Astrocyte (in vitro differentiated cells and primary cell): Measurements from ENCODE around the gene ADIPOQ. TPM values are rescaled to one million over a fixed set of nuclear protein-coding genes. Genes with fewer than 3 reads are reported as not detected.

Source experiments
- DNase-seq: peaks from one replicate; pipeline ENCODE4 v3.0.0-alpha.2; 2010; ENCODE audit warnings: low read depth
- FAIRE-seq: peaks from 2 replicates; lab custom pipeline; 2011; peaks lifted over from hg19 to GRCh38; lab: Jason Lieb, UNC
- H2AFZ ChIP-seq: 2 replicates; pipeline ENCODE4 v1.6.0; 2012; ENCODE audit warnings: low read depth, low read length, inconsistent platforms
- H3K27ac ChIP-seq: 2 replicates; pipeline ENCODE4 v1.5.1; 2011; ENCODE audit warnings: low read depth, low read length, inconsistent platforms
- H3K27me3 ChIP-seq: 2 replicates; pipeline ENCODE4 v1.6.0; 2011; ENCODE audit warnings: low read length, inconsistent platforms; ENCODE audit not compliant: insufficient read depth
- H3K36me3 ChIP-seq: 2 replicates; pipeline ENCODE4 v1.5.1; 2011; ENCODE audit warnings: low read length, inconsistent platforms; ENCODE audit not compliant: insufficient read depth
- H3K4me1 ChIP-seq: 2 replicates; pipeline ENCODE4 v1.5.1; 2011; ENCODE audit warnings: low read length, inconsistent platforms; ENCODE audit not compliant: insufficient read depth
- H3K4me2 ChIP-seq: 2 replicates; pipeline ENCODE4 v1.6.0; 2012; ENCODE audit warnings: low read length, inconsistent platforms
- H3K4me3 ChIP-seq: 2 replicates; pipeline ENCODE4 v1.5.1; 2011; ENCODE audit warnings: low read depth, mild to moderate bottlenecking, low read length, inconsistent platforms; ENCODE audit not compliant: insufficient read depth
- H3K79me2 ChIP-seq: 2 replicates; pipeline ENCODE4 v1.6.0; 2012; ENCODE audit warnings: mild to moderate bottlenecking, low read length, inconsistent platforms; ENCODE audit not compliant: insufficient read depth
- H3K9ac ChIP-seq: 2 replicates; pipeline ENCODE4 v1.6.0; 2012; ENCODE audit warnings: mild to moderate bottlenecking, low read length, inconsistent platforms
- H3K9me3 ChIP-seq: 2 replicates; pipeline ENCODE4 v1.5.1; 2012; ENCODE audit warnings: low read depth, mild to moderate bottlenecking, low read length, inconsistent platforms; ENCODE audit not compliant: insufficient read depth
- H4K20me1 ChIP-seq: 2 replicates; pipeline ENCODE4 v1.6.0; 2012; ENCODE audit warnings: low read length, inconsistent platforms; ENCODE audit not compliant: insufficient read depth
- H3K27ac Mint-ChIP-seq: one replicate; pipeline ENCODE4 v1.8.0; 2021; ENCODE audit warnings: mild to moderate bottlenecking, mixed read lengths; ENCODE audit not compliant: unreplicated experiment
- H3K27me3 Mint-ChIP-seq: one replicate; pipeline ENCODE4 v1.8.0; 2021; ENCODE audit warnings: low read depth, mixed read lengths; ENCODE audit not compliant: unreplicated experiment
- H3K36me3 Mint-ChIP-seq: one replicate; pipeline ENCODE4 v1.8.0; 2021; ENCODE audit warnings: low read depth, mixed read lengths; ENCODE audit not compliant: unreplicated experiment
- H3K4me1 Mint-ChIP-seq: one replicate; pipeline ENCODE4 v1.8.0; 2021; ENCODE audit warnings: low read depth, mixed read lengths; ENCODE audit not compliant: unreplicated experiment
- H3K4me3 Mint-ChIP-seq: one replicate; pipeline ENCODE4 v1.8.0; 2021; ENCODE audit warnings: mild to moderate bottlenecking, moderate library complexity, mixed read lengths; ENCODE audit not compliant: unreplicated experiment
- H3K9me3 Mint-ChIP-seq: one replicate; pipeline ENCODE4 v1.8.0; 2021; ENCODE audit warnings: mild to moderate bottlenecking, mixed read lengths; ENCODE audit not compliant: unreplicated experiment
- EZH2 ChIP-seq: IDR thresholded peaks from 2 replicates; pipeline ENCODE4 v1.6.1; 2012; ENCODE audit warnings: mild to moderate bottlenecking, low read length, inconsistent platforms; ENCODE audit not compliant: insufficient read depth
- total RNA-seq: library from RNA; stranded (reverse); gene quantifications from 2 replicates; pipeline ENCODE4 v1.2.1, GENCODE V29; 2021
- TF ChIP-seq, protein P1 (sequence below): IDR thresholded peaks from 2 replicates; pipeline ENCODE4 v1.5.1; 2011; ENCODE audit warnings: low read depth, mild to moderate bottlenecking, inconsistent platforms, low read length, moderate library complexity; ENCODE audit not compliant: insufficient read depth

Gene ADIPOQ
- total RNA-seq, 1 donor from 2014 or later: not detected

- no peak overlapping the region for H3K27ac Mint-ChIP-seq
These were observed 27.0 kb downstream of the ADIPOQ start for GRCh38 chr3:186869253-186870100.

GRCh38 chr3:186870421-186871201 lies 28.1 kb downstream of the ADIPOQ start:
- Histone ChIP-seq H3K4me1 (no peaks in the 10 kb centered on the region), H2AFZ (no peak overlapping the region), H3K9me3 (no peaks in the 10 kb centered on the region), H3K4me2 (no peak overlapping the region), H3K4me3 (no peak overlapping the region), H3K9ac (no peak overlapping the region), H3K27me3 (peaks cover 2% of the 10 kb centered on the region), H3K36me3 (no peaks in the 10 kb centered on the region), H3K27ac (no peak overlapping the region), H3K79me2 (no peaks in the 10 kb centered on the region), H4K20me1 (no peaks in the 10 kb centered on the region)
- FAIRE-seq (no peak), DNase-seq (no peak)
- Mint-ChIP-seq H3K27me3 (peaks cover 4% of the 10 kb centered on the region), H3K9me3 (peaks cover 6% of the 10 kb centered on the region), H3K4me3 (no peak overlapping the region), H3K36me3 (no peaks in the 10 kb centered on the region), H3K27ac (no peak overlapping the region), H3K4me1 (no peaks in the 10 kb centered on the region)
- TF ChIP-seq, protein P1, sequence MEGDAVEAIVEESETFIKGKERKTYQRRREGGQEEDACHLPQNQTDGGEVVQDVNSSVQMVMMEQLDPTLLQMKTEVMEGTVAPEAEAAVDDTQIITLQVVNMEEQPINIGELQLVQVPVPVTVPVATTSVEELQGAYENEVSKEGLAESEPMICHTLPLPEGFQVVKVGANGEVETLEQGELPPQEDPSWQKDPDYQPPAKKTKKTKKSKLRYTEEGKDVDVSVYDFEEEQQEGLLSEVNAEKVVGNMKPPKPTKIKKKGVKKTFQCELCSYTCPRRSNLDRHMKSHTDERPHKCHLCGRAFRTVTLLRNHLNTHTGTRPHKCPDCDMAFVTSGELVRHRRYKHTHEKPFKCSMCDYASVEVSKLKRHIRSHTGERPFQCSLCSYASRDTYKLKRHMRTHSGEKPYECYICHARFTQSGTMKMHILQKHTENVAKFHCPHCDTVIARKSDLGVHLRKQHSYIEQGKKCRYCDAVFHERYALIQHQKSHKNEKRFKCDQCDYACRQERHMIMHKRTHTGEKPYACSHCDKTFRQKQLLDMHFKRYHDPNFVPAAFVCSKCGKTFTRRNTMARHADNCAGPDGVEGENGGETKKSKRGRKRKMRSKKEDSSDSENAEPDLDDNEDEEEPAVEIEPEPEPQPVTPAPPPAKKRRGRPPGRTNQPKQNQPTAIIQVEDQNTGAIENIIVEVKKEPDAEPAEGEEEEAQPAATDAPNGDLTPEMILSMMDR: no peak
- no peak for TF ChIP-seq EZH2

More at GRCh38 chr3:186869253-186870100, 27.0 kb downstream of the ADIPOQ start:
- TF ChIP-seq, protein P1: no peak
- no peak for TF ChIP-seq EZH2
- no peaks in the 10 kb centered on the region for H3K4me1 Mint-ChIP-seq
- no peaks in the 10 kb centered on the region for H3K4me1 ChIP-seq
- H3K4me3 ChIP-seq: no peak overlapping the region
- no peaks in the 10 kb centered on the region for H3K36me3 Mint-ChIP-seq
- no peak overlapping the region for H3K4me2 ChIP-seq
- DNase-seq: peak; percentile 66
- peaks cover 4% of the 10 kb centered on the region for H3K27me3 Mint-ChIP-seq
- H3K9ac ChIP-seq: no peak overlapping the region
- H3K27ac ChIP-seq: no peak overlapping the region
- no peaks in the 10 kb centered on the region for H3K9me3 ChIP-seq
- no peaks in the 10 kb centered on the region for H3K79me2 ChIP-seq
- H3K36me3 ChIP-seq: no peaks in the 10 kb centered on the region
- no peak overlapping the region for H2AFZ ChIP-seq
- H3K27me3 ChIP-seq: peaks cover 2% of the 10 kb centered on the region
- FAIRE-seq: no peak
- no peaks in the 10 kb centered on the region for H4K20me1 ChIP-seq
- no peak overlapping the region for H3K4me3 Mint-ChIP-seq
- peaks cover 6% of the 10 kb centered on the region for H3K9me3 Mint-ChIP-seq
